Measurements from ENCODE around the gene EML6.

- TF ChIP-seq POLR2A (IDR thresholded peaks at IDR 0.05): no peak
- no peak for TF ChIP-seq CTCF (IDR thresholded peaks at IDR 0.05 in 4 of 5, conservative IDR thresholded peaks at IDR 0.05 in 1 of 5)
Observed at GRCh38 chr2:54957321-54957999, 234.0 kb downstream of the EML6 start.

Data from gastrocnemius medialis (tissue), 4 donors.